ENCODE measurements around the gene LRP6.
A peak's percentile ranks its signal among the peaks of the same experiment; 100 is the strongest.
"Not testable (repeated sequence)": the region's sequence is repeated elsewhere in the genome, so short reads cannot be mapped to it uniquely, and the experiment has no call there.

The LRP6 gene

GRCh38 chr12:12266873-12267741 lies at the start of gene LRP6:
TSS of gene LRP6 (minus strand) at chr12:12267044. CDS start at chr12:12266735, 309 bp downstream.
- peak; percentile 92 for DNase-seq

DNA sequence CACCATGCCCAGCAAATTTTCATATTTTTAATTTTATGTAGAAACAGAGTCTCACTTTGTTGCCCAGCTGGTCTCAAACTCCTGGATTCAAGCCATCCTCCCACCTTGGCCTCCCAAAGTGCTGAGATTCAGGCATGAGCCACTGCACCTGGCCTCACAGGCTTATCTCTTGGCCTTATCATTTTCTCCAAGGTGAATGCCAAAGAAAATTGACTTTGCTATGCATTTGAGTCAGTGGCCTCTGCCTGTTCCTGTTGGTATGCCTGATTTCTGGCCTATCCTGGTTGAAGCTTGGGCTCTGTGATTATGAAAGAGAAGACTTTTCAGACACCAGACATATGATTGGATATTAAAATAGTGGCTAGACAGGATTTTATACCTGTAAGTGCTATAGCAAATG lies 49.0 kb upstream of the LRP6 start:
- no peak for DNase-seq

DNA sequence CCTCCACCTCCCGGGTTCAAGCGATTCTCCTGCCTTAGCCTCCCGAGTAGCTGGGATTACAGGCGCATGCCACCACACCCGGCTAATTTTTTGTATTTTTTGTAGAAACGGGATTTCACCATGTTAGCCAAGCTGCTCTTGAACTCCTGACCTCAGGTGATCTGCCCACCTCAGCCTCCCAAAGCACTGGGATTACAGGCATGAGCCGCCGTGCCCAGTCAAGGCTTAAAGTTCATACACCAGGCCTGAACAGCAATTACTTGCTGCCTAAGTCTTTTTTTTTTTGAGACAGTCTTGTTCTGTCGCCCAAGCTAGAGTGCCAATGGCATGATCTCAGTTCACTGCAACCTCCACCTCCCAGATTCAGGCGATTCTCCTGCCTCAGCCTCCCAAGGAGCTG lies 43.9 kb upstream of the LRP6 start:
- DNase-seq, result not testable (repeated sequence)

DNA sequence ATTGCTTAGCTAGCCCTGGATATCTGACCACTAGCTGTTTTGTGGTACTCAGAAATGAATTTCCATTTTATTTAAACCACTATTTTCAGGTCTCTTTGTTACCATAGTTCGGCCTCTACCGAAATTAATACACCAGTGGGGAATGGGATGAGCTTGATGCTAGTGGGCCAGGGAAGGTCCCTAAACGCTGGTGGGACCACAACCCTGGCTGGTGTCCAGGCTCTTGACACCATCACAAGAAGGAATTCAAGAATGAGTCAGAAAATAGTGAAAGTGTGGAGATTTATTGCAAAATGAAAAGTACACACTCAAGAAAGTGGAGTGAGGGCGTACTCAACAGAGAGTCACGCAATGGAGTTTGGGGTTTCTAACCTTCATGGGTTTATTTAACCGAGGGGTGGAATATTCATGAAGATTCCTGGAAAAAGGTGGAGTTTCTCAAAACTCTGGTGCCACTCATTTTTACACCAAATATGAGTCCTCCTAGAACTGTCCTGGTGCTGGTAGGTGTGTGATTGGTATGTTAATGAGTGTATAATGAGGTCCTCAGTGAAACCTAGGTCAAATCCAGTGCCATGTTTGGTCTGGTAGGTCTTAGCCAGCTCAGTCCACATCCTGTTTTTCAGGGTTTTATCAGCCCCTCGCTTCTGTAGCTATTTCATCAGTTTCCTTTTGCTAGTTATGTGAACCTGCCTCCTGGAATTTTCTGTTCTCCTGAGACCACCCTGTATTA lies 38.9 kb upstream of the LRP6 start:
- DNase-seq, result no peak

GRCh38 chr12:12302976-12303375 lies 36.1 kb upstream of the LRP6 start:
- no peak for DNase-seq

DNA sequence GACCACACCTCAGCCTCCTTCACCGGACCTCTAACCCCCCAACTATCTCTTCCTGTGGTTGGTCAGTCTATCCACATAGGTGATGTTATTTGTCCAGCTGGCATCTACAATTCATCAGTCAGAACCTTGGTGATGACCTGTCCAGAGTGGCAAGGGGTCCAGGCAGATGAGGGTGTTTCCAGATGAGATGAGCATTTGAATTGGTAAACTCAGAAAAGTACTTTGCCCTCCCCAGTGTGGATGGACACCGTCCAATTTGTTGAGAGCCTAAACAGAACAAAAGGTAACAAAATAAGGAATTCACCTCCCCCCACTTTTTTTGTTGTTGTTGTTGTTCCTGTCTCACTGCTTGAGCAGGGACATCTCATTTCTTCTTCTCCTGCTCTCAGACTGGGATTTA lies 34.3 kb upstream of the LRP6 start:
- DNase-seq, result no peak

GRCh38 chr12:12297201-12297830 lies 30.5 kb upstream of the LRP6 start:
- DNase-seq, result no peak

GRCh38 chr12:12294215-12295005 lies 27.6 kb upstream of the LRP6 start:
- DNase-seq, result no peak

DNA sequence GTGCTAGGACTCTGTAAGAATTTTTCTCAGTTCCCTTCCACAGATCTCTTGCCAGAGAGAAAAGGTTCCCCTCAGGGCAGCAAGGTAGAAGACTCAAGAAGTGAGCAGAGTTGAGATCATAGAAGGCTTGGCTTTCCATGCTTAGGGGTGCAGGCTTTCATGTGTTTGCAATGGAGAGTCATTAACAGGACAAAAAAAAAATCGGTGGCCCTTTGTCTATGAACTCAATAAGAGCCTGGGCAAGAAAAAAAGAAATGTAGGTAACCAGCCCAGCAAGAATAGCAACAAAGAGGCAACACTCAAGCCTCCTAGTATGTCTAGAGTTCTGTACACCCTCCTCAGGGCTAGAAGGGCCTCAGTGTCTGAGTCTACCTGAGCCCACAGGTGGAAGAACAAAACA lies 23.4 kb upstream of the LRP6 start:
- no peak for DNase-seq

GRCh38 chr12:12286441-12286840 lies 19.6 kb upstream of the LRP6 start:
- no peak for DNase-seq

GRCh38 chr12:12282761-12283425 lies 16.0 kb upstream of the LRP6 start:
- DNase-seq, result peak; percentile 22

- no peak for DNase-seq
Observed at GRCh38 chr12:12282202-12282601, 15.4 kb upstream of the LRP6 start.

DNA sequence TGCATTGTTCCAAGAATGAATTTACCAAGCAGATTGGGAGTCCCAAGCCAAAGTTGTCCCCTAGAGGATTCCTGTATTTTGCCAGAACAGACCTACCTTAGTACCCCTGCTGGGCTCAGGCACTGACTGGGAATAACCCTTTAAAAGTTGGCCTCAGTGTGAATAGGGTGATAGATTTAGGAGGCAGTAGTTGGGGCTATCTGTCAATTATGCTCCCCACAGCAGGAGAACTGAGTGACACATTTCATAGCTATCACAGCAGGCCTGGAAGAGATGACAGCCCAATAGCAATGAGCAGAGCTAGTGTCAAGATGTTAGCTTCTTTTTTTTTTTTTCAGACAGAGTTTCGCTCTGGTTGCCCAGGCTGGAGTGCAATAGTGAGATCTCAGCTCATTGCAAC lies 14.3 kb upstream of the LRP6 start:
- DNase-seq, result no peak

DNA sequence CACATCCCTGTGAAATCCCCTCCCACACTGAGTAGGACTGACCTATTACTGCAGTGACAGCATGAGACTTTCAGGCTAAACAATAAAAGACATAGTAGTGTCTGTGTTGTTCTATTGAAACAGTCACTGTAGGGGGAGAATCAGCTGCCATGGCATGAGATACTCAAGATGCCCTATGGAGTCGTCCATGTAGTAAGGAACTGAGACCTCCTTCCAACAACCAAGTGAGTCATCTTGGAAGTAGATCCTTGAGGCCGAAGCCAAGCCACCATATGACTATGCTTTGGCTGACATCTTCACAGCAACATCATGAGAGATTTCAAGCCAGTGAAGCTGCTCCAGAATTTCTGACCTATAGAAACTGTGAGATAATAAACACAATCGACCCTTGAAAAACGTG lies 12.1 kb upstream of the LRP6 start:
- no peak for DNase-seq

DNA sequence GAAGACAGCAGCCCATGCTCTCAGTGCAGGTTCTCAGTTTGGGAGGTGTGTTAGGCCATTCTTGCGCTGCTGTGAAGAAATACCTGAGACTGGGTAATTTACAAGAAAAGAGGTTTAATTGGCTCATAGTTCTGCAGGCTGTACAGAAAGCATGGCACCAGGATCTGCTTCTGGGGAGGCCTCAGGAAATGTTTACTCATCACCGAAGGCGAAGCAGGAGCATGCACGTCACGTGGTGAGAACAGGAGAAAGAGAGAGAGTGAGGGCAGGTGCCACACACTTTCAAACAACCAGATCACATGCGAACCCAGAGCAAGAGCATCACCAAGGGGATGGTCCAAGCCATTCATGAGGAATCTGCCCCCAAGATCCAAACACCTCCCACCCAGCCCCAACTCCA lies 9.0 kb upstream of the LRP6 start:
- DNase-seq, result no peak

- DNase-seq, result no peak
Observed at GRCh38 chr12:12273291-12273957, 6.6 kb upstream of the LRP6 start.

GRCh38 chr12:12272869-12273268 lies 6.0 kb upstream of the LRP6 start:
- DNase-seq, result no peak

DNA sequence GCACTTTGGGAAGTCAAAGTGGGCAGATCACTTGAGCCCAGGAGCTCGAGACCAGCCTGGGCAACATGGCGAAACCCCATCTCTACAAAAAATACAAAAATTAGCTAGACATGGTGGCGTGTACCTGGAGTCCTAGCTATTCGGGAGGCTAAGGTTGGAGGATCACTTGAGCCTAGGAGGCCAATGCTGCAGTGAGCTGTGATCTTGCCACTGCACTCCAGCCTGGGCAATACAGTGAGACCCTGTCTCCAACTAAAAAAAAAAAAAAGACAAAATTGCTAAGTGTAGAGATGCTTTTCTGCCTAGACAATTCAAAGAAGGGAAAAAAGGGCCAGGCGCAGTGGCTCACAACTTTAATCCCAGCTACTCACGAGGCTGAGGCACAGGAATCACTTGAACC lies 3.4 kb upstream of the LRP6 start:
- DNase-seq, result no peak

DNA sequence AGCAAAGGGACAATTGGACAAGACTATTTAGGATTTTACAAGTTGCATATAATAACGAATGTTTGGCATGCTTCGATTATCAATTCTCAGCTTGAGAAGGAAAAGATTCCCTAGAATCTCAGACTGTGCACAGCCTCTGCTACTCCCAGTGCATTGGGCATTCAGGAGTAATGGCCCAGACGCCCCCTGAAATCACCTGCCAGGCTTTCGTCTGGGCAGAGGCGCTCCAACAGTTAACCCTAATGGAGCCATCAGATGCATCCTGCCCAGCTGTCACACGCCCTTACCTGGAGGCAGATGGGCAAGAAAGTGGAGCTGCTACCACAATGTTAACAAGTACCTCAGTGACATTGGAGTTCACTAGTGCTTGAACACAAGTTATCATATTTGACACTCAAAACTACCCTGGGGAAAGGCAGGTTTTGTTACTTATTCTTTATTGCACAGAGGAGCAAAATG lies 927 bp upstream of the LRP6 start:
- DNase-seq, result no peak

GRCh38 chr12:12266389-12266872 lies 413 bp downstream of the LRP6 start:
- DNase-seq, result no peak

DNA sequence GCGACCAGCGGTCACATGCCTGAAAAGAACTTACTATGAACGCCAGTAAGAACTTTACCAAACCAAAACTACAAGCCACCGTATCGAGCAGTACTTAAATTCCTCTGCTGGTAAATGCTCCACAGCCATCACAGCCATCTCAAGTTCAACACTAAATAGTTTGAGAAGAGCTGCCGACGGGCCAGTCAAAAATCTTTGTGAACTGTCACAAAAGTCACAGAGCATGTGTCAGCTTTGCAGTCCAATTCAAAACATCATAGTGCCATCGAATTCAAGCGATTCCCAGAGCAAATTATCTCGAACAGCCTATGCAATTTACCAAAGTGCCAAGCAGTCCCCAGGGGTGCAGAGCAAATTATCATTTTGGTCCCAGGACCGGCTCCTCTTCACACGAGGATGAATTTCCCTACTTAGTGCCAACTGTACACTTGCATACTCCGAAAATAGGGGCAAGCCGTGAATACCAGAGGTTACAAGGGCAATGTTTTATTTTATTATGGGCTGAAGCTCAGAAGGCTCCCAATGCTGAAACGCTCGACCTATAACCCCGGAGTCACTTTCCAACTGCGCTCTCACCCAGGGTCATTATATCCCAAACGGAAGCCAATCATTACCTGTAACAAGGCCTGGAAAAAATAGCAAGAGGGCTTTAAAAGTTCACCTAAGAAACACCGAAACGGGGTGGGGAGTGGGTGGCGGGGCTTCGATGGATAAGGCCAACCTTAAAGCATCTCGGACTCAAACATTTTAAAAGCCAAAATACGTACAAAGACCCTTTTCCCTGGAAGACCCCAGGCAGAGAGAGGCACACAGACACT lies 1.1 kb downstream of the LRP6 start:
- DNase-seq, result no peak

Data from HCEC 1CT (cell line).